Activated naive CD4-positive, alpha-beta T cell (primary cell): Measurements from ENCODE around the gene RAP1A.
"Not testable (repeated sequence)": the region's sequence is repeated elsewhere in the genome, so short reads cannot be mapped to it uniquely, and the experiment has no call there.

Experiments used
- DNase-seq, 4 experiments: peaks; one replicate each; lab custom pipeline; 2025; lab: John Stamatoyannopoulos, UW

The RAP1A gene

GRCh38 chr1:111597426-111597825 lies 22.2 kb upstream of the RAP1A start:
- no peak for DNase-seq

- no peak for DNase-seq
Observed at GRCh38 chr1:111598544-111598943, 21.0 kb upstream of the RAP1A start.

- DNase-seq = no peak
Observed at GRCh38 chr1:111599781-111600693, 19.6 kb upstream of the RAP1A start.

GRCh38 chr1:111600886-111601386 lies 18.7 kb upstream of the RAP1A start:
- DNase-seq = no peak

GRCh38 chr1:111602302-111602701 lies 17.3 kb upstream of the RAP1A start:
- no peak for DNase-seq

GRCh38 chr1:111602974-111603373 lies 16.6 kb upstream of the RAP1A start:
- DNase-seq = no peak

GRCh38 chr1:111603979-111604378 lies 15.6 kb upstream of the RAP1A start:
- peak in 3 of 4 experiments; percentile 14 to 63 (median 54) for DNase-seq

GRCh38 chr1:111604931-111605330 lies 14.7 kb upstream of the RAP1A start:
- no peak for DNase-seq

GRCh38 chr1:111605576-111605975 lies 14.0 kb upstream of the RAP1A start:
- no peak for DNase-seq

- DNase-seq = not testable (repeated sequence)
Observed at GRCh38 chr1:111606457-111607215, 13.0 kb upstream of the RAP1A start.

GRCh38 chr1:111608528-111608927 lies 11.1 kb upstream of the RAP1A start:
- not testable (repeated sequence) for DNase-seq

- DNase-seq = no peak
Observed at GRCh38 chr1:111611986-111612385, 7.6 kb upstream of the RAP1A start.

GRCh38 chr1:111615870-111616715 lies 3.5 kb upstream of the RAP1A start:
- DNase-seq = no peak

GRCh38 chr1:111618081-111618480 lies 1.5 kb upstream of the RAP1A start:
- no peak for DNase-seq

- no peak for DNase-seq
Observed at GRCh38 chr1:111618961-111619634, 491 bp upstream of the RAP1A start.

- DNase-seq = no peak
Observed at GRCh38 chr1:111620441-111620971, 917 bp downstream of the RAP1A start.

- DNase-seq = no peak
Observed at GRCh38 chr1:111621050-111621449, 1.5 kb downstream of the RAP1A start.

GRCh38 chr1:111622166-111622565 lies 2.6 kb downstream of the RAP1A start:
- no peak for DNase-seq

GRCh38 chr1:111624382-111624781 lies 4.8 kb downstream of the RAP1A start:
- DNase-seq = no peak

- no peak for DNase-seq
Observed at GRCh38 chr1:111625276-111625675, 5.7 kb downstream of the RAP1A start.

GRCh38 chr1:111628153-111628552 lies 8.6 kb downstream of the RAP1A start:
- no peak for DNase-seq
